Measurements from ENCODE around the gene REG4.
"Not testable (repeated sequence)": the region's sequence is repeated elsewhere in the genome, so short reads cannot be mapped to it uniquely, and the experiment has no call there.

REG4 gene

DNA sequence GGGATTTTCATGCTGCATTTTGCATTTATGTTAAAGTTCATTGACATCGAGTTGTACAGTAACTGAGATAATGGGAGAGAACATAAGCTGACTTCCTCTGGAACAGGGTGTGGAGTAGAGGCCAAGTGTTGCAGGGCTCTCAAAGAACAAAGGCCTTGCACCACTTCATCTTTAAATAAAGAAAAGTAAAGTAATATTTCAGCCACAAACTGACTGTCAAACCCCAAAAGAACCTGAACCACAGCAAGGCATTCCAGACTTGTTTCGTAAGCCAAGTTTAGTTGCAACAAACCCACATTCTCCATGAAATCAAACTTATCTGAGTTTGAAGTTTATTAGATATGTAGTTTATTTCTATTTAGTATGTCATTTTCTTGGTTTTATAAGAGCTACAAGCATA lies 23.5 kb downstream of the REG4 start:
- H3K27ac ChIP-seq (replicated peaks) = no peak overlapping the region
- TF ChIP-seq, protein P1, sequence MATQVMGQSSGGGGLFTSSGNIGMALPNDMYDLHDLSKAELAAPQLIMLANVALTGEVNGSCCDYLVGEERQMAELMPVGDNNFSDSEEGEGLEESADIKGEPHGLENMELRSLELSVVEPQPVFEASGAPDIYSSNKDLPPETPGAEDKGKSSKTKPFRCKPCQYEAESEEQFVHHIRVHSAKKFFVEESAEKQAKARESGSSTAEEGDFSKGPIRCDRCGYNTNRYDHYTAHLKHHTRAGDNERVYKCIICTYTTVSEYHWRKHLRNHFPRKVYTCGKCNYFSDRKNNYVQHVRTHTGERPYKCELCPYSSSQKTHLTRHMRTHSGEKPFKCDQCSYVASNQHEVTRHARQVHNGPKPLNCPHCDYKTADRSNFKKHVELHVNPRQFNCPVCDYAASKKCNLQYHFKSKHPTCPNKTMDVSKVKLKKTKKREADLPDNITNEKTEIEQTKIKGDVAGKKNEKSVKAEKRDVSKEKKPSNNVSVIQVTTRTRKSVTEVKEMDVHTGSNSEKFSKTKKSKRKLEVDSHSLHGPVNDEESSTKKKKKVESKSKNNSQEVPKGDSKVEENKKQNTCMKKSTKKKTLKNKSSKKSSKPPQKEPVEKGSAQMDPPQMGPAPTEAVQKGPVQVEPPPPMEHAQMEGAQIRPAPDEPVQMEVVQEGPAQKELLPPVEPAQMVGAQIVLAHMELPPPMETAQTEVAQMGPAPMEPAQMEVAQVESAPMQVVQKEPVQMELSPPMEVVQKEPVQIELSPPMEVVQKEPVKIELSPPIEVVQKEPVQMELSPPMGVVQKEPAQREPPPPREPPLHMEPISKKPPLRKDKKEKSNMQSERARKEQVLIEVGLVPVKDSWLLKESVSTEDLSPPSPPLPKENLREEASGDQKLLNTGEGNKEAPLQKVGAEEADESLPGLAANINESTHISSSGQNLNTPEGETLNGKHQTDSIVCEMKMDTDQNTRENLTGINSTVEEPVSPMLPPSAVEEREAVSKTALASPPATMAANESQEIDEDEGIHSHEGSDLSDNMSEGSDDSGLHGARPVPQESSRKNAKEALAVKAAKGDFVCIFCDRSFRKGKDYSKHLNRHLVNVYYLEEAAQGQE (IDR thresholded peaks at IDR 0.05; ENCODE audit: insufficient replicate concordance, low read depth) = no peak
- no peak; the same call in 1 of the 2 replicates for TF ChIP-seq SPI1 (IDR thresholded peaks at IDR 0.05; ENCODE audit: borderline replicate concordance, low read depth)
- TF ChIP-seq, protein P2, sequence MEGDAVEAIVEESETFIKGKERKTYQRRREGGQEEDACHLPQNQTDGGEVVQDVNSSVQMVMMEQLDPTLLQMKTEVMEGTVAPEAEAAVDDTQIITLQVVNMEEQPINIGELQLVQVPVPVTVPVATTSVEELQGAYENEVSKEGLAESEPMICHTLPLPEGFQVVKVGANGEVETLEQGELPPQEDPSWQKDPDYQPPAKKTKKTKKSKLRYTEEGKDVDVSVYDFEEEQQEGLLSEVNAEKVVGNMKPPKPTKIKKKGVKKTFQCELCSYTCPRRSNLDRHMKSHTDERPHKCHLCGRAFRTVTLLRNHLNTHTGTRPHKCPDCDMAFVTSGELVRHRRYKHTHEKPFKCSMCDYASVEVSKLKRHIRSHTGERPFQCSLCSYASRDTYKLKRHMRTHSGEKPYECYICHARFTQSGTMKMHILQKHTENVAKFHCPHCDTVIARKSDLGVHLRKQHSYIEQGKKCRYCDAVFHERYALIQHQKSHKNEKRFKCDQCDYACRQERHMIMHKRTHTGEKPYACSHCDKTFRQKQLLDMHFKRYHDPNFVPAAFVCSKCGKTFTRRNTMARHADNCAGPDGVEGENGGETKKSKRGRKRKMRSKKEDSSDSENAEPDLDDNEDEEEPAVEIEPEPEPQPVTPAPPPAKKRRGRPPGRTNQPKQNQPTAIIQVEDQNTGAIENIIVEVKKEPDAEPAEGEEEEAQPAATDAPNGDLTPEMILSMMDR (IDR thresholded peaks at IDR 0.05; ENCODE audit: insufficient read depth, low read length) = no peak
- no peak for TF ChIP-seq GABPA (IDR thresholded peaks at IDR 0.05; ENCODE audit: low read depth)
- no peak for TF ChIP-seq POLR2AphosphoS5 (IDR thresholded peaks at IDR 0.05; ENCODE audit: low read depth)
- H3K27me3 ChIP-seq (ENCODE audit: insufficient read depth, poor library complexity, severe bottlenecking) = no peaks in the 10 kb centered on the region
- H3K4me3 ChIP-seq (replicated peaks; ENCODE audit: insufficient read depth, low read length) = no peak overlapping the region
- DNase-seq (ENCODE audit: low read depth in 1 of 2, low spot score in 1 of 2) = peak; percentile 56 to 60

DNA sequence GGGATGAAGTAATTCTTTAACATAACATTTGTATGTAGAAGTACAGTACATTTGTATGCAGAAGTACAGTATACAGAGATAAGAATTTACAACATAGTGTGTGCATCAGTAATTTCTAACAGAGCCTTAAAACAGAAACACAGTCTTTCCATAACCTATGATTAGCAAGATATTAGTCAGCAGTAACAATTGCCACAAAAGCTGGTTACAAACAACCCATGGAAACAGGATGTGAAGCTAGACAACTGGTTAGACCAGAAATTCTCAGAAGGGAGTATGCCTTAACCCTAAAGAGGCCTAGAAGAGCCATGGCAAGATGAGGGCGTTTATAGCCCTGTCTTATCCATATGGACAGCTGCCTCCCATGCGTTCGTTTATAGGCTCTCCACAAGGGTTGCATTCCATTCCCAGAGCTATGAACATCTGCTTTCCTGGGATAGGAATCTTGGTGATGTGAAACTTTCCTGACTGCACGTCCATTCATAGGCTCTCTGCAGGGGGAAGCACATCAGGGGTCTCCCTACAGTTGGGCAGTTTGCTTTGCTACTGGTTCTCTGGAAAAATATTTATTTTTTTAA lies 24.7 kb downstream of the REG4 start:
- not testable (repeated sequence) for H3K27me3 ChIP-seq (ENCODE audit: insufficient read depth, poor library complexity, severe bottlenecking); H3K4me3 ChIP-seq (replicated peaks; ENCODE audit: insufficient read depth, low read length); H3K27ac ChIP-seq (replicated peaks)
- peak in 1 of 2 experiments; percentile 37 for DNase-seq (ENCODE audit: low read depth in 1 of 2, low spot score in 1 of 2)

DNA sequence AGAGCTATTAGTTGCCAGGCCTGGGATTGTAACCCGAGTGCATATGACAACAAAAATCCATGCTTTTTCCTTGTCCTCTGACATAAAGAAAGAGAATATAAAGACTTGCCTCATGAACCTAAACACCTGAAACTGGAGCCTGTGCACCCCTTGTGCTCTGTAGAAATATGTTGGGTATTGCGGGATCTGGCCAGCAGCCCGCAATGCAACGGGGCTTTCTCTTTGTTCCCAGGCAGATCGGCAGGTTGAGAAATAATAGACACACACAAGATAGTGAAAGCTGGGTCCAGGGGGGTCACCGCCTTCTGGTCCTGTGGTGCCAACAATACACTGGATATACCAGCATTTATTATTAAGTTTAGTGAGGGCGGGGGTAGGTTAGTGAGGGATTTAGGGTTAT lies 25.2 kb downstream of the REG4 start:
- H3K27ac ChIP-seq (replicated peaks); H3K27me3 ChIP-seq (ENCODE audit: insufficient read depth, poor library complexity, severe bottlenecking); H3K4me3 ChIP-seq (replicated peaks; ENCODE audit: insufficient read depth, low read length): not testable (repeated sequence)
- peak in 1 of 2 experiments; percentile 15 for DNase-seq (ENCODE audit: low read depth in 1 of 2, low spot score in 1 of 2)

DNA sequence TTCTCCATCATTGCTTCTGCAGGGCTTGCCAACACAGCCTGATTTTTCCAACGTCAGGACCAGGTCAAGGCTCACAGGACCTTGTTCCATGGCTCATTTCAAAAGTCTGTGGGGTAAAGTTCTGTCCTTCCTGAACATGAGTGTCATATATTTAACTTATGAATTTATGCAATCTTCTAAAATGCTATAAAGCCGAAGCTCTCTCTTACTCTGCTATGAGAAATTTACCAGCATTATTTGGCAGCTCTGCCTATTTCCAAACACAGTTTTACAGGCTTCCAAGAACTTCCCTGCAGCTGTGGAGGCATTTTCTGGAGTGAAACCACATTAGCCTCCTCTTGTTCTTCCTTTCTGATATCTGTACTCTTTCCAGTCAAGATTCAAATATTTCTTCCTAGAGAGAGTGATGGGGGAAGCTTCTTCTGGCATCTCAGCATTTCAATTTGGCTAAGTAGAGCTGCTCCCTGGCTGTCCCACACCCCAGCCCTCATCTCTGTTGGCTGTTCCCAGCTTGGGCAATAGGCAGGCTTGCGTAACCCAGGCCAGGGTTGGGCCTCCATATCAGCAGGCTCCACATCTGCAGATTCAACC lies 27.0 kb downstream of the REG4 start:
- DNase-seq (ENCODE audit: low read depth in 1 of 2, low spot score in 1 of 2) = peak; percentile 74 to 86

DNA sequence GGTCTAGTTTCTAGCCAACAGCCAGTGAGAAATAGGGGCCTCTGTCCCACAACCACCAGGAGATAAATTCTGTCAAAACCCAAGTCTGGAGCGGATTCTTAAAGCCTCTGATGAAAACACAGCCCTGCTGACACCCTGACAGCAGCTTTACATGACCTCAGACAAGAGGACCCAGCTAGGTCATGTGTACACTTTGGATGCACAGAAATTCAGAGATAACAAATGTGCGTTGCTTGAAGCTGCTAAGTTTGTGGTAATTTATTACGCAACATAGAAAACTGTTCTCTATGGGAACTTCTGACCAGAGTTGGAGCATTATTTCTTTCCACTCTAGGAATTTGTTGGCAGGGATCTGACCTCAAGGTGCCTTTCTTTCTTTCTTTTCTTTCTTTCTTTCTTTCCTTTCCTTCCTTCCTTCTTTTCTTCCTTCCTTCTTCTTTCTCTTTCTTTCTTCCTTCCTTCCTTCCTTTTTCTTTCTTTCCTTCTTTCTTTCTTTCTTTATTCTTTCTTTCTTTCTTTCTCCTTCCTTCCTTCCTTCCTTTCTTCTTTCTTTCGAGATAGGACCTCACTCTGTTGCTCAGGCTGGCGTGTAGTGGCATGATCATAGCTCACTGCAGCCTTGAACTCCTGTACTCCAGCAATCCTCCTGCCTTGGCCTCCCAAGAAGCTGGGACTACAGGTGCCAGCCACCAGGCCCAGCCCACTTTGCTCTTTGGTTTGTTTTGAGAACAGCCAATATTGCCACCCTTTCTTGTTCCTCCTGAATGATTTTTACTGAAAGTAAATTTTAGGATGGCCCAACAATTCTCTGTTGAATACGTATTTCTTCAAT lies 27.7 kb downstream of the REG4 start:
- H3K27me3 ChIP-seq (ENCODE audit: insufficient read depth, poor library complexity, severe bottlenecking) = no peaks in the 10 kb centered on the region
- TF ChIP-seq, protein P1 (IDR thresholded peaks at IDR 0.05; ENCODE audit: insufficient replicate concordance, low read depth) = no peak
- TF ChIP-seq SPI1 (IDR thresholded peaks at IDR 0.05; ENCODE audit: borderline replicate concordance, low read depth) (no peak), POLR2AphosphoS5 (IDR thresholded peaks at IDR 0.05; ENCODE audit: low read depth) (no peak), GABPA (IDR thresholded peaks at IDR 0.05; ENCODE audit: low read depth) (no peak)
- TF ChIP-seq, protein P2 (IDR thresholded peaks at IDR 0.05; ENCODE audit: insufficient read depth, low read length) = no peak
- peak overlapping the region; percentile 20; the same call in 1 of the 2 replicates for H3K27ac ChIP-seq (replicated peaks)
- H3K4me3 ChIP-seq (replicated peaks; ENCODE audit: insufficient read depth, low read length) = no peak overlapping the region
- DNase-seq (ENCODE audit: low read depth in 1 of 2, low spot score in 1 of 2) = peak; percentile 52 to 79

More for the DNA sequence above, 27.0 kb downstream of the REG4 start:
- no peaks in the 10 kb centered on the region for H3K27me3 ChIP-seq (ENCODE audit: insufficient read depth, poor library complexity, severe bottlenecking)
- peak overlapping the region; percentile 20; the same call in 1 of the 2 replicates for H3K27ac ChIP-seq (replicated peaks)
- H3K4me3 ChIP-seq (replicated peaks; ENCODE audit: insufficient read depth, low read length) = no peak overlapping the region
- no peak for TF ChIP-seq SPI1 (IDR thresholded peaks at IDR 0.05; ENCODE audit: borderline replicate concordance, low read depth)
- TF ChIP-seq, protein P2 (IDR thresholded peaks at IDR 0.05; ENCODE audit: insufficient read depth, low read length) = no peak

All from HL-60 (cell line).